HG02852 (cell line): Measurements from ENCODE around the gene FAM149A.

Experiments used
- ATAC-seq: cut with Tn5 transposase; IDR thresholded peaks from one replicate; pipeline ENCODE4 v1.9.1; 2021; ENCODE audit warnings: mild to moderate bottlenecking, moderate library complexity; ENCODE audit not compliant: unreplicated experiment

Gene FAM149A

DNA sequence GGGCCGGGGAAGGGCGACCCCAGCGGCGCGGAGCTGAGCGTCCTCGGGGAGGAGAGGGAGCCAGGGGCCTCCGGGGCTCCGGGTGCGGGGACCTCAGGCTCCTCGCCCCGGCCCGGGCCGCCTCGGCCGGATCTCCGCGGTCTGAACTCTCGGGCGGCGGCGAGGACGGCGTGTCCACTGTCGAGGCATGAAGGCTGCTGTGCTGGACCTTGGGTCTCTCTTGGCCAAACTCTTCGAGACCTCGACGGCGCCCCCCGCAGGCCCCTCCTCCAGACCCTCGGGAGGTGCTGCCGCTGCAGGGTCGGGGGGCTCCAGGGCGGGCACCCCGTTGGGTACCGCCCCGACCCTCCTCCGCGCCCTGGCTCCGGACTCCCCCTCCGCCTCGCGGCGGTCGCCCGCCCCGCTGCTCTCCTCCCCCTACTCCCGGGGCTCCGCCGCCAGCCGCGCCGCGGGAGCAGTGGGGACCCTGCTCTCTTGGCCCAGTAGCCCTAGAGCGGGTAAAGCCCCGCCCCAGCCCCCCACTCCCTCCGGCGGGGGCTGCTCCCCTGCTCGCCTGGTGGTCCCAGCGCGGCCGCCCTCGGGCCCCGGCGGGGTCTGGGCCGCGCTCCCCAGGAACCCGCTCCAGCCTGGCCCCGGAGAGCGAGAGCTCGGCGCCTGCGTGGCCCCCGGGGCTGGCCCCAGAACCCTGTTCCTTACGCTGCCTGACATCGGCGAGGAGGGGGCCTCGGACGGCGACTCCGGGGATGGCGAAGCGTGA is 564 bp downstream of the FAM149A start:
- ATAC-seq = peak; percentile 37

DNA sequence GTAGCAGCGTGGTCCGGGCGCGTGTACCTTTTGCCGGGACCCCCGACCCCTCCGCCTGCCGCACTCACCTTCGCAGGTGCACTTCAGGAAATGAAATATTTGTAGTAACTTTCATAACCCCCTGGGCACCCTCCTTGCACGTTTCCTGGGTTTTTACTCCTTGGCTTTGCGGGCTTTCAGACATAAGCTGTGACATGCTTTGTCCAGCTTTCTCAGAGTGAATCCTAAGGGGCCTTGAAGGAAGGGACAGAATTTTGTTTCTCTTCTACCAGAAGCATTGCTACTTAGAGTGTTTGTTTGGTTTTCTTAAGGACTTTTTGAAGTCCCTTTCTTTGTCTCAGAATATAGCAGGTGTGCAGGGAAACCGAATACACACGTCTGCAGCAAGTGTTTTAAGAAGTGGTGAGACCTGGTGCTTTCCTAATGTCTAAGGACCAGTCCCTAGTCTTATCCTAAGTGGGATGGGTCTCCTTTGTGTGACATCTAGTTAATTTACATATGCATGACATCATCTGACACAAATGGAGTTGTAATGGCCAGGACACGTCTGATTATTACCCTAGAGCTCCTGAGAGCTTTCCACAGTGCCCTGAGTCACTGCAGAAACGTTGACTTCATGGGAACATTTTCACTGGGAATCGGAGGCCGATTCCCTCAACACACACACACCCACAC is 1.3 kb downstream of the FAM149A start:
- ATAC-seq = no peak

DNA sequence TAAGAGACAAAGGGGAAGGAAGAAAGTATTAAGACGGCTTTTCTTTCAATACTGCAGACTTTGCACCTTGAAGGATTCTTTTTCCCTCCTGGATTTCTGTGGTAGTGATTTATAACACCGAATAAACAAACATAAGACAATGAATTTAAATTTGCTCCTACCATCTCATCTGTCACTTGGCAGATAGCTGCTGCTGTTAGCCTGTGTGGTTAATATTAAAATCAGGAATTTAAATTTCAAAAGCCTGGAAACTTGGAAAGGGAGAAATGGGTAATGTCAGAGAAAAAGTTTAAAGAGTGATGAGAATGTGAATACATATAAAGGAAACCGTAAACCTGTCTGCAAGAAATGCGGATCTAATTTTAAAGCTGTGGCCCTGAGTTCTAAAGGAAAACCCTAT is 3.4 kb downstream of the FAM149A start:
- ATAC-seq = no peak

DNA sequence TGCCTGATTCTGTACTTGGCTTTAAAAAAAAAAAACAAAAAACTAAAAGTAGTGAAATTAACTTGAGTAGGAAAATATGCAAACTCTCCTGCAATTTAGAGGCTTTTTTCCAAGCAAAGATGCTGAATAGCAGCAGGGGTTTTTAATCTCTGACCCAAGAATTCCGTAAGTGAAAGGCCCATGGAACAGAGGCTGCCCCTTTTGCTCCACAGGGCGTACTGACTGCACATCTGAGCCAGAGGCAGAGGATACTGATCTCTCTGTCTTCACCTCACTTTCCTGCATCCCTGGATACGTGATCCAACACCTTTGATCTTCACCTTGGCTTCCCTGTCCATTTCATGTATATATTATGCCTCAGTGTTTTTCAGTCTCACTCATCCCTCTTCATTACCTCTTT is 3.9 kb downstream of the FAM149A start:
- no peak for ATAC-seq

DNA sequence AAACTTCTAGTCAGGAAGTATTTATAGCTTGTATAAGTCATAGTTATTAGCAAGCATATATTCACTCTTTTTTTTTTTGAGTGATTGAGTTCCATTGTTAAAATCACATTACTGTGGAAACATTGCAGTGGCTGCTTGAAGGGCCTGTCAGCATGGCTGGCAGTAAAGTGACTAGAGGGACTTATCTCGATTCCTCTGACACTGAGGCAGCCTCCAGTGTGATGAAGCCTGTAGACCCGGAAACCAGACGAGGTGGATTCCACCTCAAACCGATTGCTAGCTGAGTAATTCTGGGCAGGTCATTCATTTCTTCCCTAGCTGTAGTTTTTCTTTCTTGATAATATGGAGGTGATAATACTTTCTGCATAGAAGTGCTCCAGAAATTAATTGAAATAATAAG is 4.7 kb downstream of the FAM149A start:
- no peak for ATAC-seq

DNA sequence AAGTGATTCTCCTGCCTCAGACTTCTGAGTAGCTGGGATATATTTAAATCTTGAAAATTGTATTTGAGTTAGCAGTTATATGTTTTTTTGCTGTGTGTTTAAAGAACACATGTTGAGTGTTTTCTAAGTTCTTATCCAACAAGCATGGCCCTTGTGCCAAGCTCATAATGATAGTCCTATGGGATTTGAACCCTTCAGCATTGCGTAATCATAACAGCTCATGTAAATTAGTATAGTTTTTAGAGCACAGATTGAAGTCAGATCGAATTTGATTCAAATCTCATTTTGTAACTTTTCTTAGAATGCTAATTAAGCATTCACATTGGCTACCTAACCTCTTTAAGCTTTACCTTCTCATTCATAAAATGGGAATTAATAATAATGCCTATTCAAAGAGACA is 12.2 kb downstream of the FAM149A start:
- ATAC-seq = no peak

DNA sequence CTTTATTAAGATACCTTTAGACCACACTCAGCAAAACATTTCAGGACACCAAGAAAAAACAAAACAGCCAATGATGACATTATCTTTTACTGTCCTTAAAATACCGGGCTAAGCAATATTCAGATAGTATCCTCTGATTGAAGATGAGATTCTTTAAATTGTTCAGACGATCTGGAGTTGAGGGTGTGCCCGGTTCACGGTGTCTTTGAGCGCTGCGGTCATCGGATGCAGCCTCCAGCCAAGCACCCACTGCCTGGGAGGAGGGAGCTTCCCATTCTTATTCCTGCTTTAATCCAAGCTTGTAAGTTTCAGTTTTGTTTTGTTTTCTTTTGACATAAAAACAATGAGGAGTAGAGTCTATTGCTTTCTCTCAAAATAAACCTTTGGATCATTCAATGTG is 14.1 kb downstream of the FAM149A start:
- ATAC-seq = no peak

DNA sequence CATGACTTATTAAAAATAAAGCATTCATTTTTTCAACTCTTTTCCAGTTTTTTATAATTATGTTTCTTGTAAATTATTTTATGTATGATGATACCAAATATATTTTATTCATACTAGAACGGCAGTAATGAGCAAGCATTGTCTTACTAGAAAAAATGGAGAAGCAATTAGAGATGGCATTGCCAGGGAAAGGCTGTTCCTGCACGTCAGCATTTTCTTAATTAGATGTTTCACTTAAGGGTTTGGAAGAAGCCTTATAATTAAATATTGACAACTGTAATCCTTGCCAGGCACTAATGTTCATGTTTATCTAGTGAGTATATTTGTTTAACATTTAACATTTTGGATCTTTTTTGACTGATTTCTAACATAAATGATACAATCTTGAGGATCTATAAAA is 16.6 kb downstream of the FAM149A start:
- no peak for ATAC-seq

DNA sequence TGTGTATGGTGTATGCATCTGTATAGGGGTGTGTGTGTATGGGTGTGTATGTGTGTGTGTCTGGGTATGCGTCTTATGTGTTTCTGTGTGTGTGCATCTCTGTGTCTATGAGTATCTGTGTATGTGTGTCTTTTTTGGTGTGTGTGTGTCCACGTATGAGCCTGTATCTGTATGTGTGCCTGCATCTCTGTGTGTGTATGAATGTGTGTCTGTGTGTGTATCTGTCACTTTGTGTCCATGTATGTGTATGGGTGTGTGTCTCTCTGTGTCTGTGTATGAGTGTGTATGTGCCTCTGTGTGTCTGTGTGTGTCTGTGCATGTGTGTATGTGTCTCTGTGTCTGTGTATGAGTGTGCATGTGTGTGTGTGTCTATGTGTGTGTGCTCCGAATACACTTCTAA is 24.3 kb downstream of the FAM149A start:
- ATAC-seq = no peak

DNA sequence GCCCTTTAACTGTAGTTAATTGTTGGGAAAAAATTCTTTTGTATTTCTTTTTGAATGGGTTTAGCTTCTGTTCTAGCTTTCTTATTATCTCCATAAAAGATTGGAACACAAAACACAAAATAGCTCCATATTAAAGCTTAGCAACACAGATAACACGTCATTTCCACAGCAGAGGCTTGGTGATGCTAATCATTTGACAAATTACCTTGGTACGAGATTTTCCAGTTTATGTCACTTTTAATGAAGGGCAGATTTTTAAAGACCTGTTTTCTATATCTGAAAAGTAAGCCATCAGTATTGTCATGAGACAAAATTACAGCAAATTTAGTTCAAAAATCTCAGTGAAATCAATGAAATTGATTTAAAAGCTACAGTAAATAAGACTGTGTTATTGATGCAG is 27.4 kb downstream of the FAM149A start:
- no peak for ATAC-seq

DNA sequence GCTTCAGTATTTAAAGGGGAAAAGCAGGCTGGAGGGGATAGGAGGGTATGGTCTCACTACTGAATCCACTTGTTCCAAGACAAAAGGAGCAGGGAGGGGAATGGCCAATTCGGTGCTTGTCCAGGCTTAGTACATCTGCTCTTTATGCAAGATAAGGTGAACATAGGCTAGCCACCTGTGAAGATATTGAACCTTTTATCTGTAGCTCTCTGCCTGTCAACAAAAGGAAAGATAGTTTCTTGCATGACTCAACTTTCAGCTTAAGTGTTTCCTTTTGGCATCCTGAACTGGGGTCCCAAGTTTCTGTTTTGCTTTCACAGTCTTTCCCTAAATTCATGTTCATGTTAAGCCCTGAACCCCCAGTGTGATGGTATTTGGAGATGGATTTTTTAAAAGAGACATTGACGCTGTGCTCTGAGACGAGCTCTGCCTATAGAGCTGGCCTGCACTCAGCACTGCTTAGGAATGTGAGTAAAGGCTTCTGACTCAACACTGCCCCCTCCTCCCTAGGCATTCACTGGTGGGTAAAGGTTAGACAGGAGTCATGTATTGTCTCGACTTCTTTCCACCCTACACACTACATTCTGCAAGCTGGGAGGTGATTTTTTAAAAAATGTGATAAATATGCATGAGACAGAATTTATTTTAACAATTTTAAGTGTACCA is 28.2 kb downstream of the FAM149A start:
- ATAC-seq = no peak

DNA sequence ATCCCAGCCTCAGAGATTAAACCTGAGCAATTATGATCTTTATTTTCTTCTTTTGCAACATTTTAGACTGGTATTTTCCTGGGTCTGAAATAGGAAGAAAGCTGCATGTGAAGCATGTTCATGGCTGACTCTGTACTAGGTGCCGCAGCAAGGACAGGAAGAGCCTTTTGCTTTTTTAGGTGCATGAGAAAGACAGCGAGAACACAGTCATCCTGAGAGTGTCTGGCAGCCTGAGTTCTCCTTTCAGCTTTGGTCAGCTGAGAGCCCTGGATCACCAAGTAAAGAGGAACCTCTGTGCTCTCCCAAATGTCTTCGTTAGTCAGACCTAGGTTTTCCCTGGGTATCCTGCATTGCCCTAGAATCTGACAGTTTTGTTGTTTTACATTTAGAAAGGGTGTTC is 29.8 kb downstream of the FAM149A start:
- ATAC-seq = peak; percentile 98

DNA sequence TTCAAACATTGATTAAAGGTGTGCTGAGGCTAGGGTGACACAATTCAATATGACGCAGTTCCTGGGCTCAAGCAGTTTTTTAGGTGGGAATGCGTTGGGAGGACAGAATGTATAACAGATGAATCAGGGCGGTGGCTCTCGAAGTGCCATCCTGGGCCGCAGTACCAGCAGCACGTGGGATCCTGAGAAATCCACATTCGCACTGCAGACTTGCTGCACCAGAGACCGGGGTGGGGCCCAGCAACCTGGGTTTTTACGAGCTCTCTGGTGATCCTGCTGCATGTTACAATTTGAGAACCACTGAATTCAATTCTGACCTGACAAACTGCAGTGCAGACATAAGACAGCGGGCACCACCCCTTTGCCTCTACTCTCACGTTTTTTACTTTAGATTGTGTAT is 30.4 kb downstream of the FAM149A start:
- ATAC-seq = no peak

DNA sequence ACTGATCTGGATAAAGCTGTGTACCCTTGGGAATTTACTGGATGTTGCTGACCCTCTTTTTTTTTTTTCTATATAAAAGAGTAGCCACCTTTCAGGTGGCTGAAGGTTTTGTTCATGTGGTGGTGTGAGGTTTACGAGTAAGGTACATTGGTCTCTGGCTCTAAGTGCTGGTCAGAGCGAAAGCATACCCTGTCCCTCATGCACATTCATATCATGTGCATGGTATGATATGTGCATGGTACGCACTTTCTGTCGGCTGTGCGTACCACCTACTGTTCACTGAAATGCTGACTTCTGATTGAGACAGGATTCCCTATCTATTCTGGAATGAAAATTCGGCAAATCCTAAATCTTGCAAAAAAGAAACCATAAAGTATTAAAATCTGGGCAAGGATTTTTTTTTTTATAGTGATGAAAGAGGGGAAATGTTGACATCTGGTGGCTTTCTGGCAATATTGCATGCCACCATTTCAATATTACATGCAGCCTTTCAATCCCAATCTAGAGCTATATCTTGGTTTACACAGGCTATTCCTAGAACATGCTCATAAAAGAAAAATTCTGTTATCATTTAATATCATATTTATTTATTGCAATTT is 32.8 kb downstream of the FAM149A start:
- ATAC-seq = no peak

DNA sequence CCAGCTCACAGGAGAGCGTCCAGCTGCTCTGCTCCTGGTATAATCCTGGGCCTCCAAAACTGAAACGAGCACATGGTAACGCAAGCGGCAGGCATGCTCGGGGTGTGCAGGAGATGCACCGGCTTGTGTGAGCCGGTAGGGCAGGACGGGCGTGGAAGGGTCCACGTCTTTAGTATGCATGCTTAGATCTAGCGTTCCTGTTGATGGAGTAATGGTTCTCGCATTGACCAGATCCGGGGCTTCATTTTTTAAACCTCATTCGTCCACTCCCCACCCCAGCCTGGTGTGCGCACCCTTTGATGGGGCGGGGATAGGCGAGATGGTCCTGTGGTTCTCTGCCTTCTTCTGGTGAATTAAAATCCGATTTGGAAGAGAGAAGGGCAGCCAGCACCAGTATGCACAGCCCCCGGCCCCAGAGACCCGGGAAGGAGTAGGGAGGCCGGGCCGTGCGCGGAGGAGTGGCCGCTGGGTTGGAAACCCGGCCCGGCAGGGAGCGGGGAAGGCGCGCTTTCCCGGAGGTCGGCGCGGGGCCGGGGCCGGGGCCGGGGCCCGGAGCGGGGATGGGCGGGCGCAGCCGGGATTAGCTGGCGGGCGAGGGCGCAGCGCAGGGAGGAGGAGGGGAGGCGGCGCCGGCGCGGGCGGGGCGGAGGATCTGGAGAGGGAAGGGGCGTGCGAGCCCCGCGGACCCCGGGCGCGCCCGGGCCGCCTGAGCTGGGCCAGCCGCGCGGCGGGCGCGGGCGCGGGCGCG is 39.9 kb downstream of the FAM149A start:
- ATAC-seq = peak; percentile 44

DNA sequence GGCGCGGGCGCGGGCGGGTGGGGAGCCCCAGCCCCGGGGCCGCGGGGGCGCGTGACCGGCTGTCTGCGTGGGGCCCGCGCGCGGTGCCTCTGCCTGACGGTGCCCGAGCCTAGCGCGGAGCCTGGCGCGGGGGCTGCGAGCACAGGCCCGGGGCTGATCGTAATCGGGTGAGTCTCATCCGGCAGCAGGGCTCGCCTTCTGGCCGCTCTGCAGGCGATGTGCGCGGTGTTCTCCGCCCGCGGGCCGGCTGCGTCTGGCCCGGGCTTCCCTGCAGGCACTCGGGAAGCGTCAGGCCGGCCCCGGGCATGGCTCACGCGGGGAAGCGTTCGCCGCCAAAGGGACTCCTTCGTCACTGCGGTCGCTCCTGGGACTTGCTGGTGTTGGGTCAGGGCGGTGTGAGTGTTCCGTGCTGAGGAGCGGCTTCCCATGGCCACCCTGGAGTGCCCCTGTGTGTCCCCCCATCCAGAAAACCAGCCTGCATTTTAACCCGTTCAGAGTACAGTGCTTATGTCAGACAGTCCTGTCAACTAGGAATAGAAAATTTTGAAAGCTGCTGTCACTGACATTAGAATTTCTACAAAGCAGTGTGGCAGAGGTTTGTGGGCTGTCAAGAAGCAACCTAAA is 40.6 kb downstream of the FAM149A start:
- ATAC-seq = peak; percentile 48

DNA sequence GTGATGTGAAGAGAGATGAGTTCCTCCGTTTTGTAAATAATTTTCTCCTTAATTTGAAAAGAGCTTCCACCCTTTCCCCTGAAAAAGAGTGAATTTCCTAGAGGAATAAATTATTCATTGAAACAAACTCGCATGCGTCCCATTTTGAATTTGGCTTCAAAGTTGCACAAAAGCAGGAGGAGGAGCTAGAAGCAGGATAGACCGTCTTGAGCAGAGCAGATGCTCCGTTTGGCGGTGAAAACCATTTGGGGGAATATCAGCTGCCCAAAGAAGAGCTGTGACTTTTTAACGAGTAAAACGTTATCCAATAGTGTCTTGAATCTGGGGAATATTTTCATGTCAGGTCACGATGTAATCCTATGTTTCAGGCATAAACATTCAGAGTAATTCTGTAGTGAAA is 42.0 kb downstream of the FAM149A start:
- no peak for ATAC-seq

DNA sequence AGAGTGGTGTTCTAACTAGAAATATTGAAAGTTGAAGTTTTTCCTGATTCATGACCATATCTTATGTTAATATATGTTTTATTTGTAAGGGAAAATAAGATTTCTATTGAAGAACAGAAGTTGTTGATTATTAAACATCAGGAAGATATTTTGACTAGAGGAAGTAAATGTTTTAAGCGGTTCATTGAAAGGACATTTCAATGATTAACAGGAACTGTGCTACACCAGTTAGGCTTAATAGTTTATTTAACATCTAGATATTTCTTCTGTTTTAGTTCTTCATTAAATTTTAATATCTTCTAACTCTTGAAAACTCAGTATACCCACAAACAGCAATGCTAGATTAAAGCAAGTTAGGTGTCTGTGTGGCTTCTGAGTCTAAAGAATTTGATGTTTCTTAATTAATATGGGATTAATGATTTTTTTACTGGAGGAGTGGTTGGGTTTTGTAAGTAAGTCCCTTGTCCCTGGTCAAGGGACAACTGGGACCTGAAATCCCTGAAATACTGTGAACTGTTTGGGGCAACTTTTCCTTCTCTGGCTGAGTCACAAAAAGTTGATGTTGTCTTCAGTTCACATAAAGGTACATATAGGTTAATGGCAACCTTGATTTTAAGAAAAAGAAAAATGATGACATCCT is 44.0 kb downstream of the FAM149A start:
- no peak for ATAC-seq

DNA sequence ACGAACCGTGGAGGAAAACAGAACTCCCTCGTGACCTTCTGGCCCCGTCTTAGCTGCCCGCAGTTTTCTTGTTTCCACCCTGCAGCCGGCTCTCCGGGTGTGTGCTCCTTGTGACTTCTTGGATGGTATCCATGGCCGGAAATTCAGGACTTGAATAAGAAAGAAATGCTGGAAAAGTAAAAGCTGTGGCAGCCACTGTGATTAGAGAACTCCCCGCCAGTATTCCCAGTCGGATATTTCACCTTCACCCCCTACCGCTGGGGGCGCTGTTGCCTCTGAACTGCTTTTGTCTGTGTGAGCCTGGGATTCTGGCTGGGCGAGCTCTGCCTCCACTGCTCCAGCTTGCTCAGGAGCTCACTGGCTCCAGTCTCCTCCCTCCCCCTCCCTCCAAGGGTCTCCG is 45.4 kb downstream of the FAM149A start:
- ATAC-seq = no peak

DNA sequence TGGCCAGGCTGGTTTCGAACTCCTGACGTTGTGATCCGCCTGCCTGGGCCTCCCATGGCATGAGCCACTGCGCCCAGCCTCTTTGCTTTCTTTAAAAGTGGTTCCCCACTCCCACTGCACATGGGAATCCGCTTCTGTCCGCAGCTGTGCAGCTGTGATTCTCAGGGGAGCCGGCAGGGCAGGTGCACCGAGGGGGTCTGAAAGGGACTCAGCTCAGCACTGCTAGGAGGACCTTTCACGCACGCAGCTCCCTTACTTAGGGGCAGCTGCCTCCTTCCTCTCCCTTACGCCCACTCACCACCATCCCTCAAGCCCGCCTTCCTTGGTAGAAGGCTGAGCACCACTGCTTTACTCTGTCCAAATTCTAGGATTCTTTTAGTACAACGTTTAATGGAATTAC is 46.4 kb downstream of the FAM149A start:
- no peak for ATAC-seq
